ENCODE measurements around the gene MPND.

Gene MPND

DNA sequence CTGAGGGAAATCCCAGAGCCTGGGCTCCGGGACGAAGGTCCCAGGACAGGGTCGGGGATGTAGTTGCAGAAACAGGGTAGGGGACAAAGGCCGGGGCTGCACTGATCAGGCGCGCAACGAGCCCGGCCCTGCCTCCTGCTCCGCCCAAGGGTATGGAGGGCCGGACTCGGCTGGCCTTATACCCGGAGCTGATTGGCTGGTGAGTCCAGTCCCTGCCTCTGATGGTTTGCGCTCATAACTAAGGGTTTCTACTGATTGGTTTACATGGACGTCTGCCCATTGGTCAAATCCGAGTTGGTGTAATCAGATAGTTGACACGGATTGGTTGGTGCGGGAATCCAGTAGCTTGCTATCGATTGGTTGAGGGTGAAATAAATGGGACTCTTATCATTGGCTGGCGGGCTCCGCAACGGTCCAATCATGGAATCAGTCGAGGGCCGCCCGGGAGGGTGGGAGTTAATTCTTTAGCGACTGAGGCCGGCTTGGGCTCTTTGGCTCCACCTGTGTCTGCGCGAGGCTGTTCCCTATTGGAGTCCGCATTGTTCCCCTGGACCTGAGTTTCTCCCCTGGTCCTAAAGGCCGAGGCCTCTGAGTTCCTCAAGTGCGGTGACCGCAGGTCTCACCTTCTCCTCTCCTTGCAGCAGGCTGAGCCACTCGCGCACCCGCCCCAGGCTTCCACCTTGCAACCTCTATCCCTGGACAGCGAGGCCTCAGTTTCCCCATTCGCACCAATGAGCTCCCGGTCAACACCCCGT lies 570 bp upstream of the MPND start (continued):
- TF ChIP-seq RARB (CRISPR knock-in tag; IDR thresholded peaks at IDR 0.05), result peak; percentile 77; the same call in 1 of the 2 replicates
- TF ChIP-seq ZNF70 (CRISPR knock-in tag; IDR thresholded peaks at IDR 0.05), result peak; percentile 93
- TF ChIP-seq ISL1 (CRISPR knock-in tag; IDR thresholded peaks at IDR 0.05), result peak; percentile 70

DNA sequence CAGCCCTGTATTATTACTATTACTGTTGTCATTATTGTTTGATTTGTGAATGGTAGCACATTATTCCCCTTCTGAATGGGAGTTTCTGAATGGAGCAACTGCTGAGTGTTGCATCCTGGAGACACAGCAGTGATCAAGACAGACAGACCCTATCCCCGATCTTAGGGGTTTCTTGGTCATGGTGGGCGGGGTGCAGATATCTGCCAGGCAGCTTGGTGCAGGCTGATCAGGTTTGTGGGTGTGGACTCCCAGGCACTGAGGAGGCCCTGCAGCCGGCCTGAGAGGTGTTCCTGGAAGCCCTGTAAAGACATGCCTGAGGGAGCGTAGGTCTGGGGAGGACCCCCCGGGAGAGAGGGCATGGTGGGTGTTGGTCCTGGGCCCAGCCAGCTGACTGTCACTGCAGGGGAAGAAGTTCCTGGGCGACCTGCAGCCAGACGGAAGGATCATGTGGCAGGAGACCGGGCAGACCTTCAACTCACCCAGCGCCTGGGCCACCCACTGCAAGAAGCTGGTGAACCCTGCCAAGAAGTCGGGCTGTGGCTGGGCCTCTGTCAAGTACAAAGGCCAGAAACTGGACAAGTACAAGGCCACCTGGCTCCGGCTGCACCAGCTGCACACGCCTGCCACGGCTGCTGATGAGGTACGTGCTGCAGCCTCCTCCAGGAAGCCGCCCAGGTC lies 2.1 kb downstream of the MPND start:
- TF ChIP-seq BACH2 (CRISPR knock-in tag; IDR thresholded peaks at IDR 0.05; ENCODE audit: borderline replicate concordance) (no peak), ZFP30 (CRISPR knock-in tag; IDR thresholded peaks at IDR 0.05) (no peak), GLIS3 (CRISPR knock-in tag; IDR thresholded peaks at IDR 0.05) (no peak), ZC3H10 (CRISPR knock-in tag; IDR thresholded peaks at IDR 0.05) (no peak), RARB (CRISPR knock-in tag; IDR thresholded peaks at IDR 0.05) (no peak), ZNF70 (CRISPR knock-in tag; IDR thresholded peaks at IDR 0.05) (no peak), TOX (CRISPR knock-in tag; IDR thresholded peaks at IDR 0.05; ENCODE audit: borderline replicate concordance) (no peak), ISL1 (CRISPR knock-in tag; IDR thresholded peaks at IDR 0.05) (no peak), PPARA (CRISPR knock-in tag; IDR thresholded peaks at IDR 0.05; ENCODE audit: borderline replicate concordance) (no peak), SNAI2 (CRISPR knock-in tag; IDR thresholded peaks at IDR 0.05) (no peak), ESRRG (CRISPR knock-in tag; IDR thresholded peaks at IDR 0.05) (no peak), ZNF8 (CRISPR knock-in tag; IDR thresholded peaks at IDR 0.05) (no peak), TCF4 (CRISPR knock-in tag; IDR thresholded peaks at IDR 0.05; ENCODE audit: borderline replicate concordance) (no peak), ZFP3 (CRISPR knock-in tag; IDR thresholded peaks at IDR 0.05) (no peak)
- TF ChIP-seq, protein P1, sequence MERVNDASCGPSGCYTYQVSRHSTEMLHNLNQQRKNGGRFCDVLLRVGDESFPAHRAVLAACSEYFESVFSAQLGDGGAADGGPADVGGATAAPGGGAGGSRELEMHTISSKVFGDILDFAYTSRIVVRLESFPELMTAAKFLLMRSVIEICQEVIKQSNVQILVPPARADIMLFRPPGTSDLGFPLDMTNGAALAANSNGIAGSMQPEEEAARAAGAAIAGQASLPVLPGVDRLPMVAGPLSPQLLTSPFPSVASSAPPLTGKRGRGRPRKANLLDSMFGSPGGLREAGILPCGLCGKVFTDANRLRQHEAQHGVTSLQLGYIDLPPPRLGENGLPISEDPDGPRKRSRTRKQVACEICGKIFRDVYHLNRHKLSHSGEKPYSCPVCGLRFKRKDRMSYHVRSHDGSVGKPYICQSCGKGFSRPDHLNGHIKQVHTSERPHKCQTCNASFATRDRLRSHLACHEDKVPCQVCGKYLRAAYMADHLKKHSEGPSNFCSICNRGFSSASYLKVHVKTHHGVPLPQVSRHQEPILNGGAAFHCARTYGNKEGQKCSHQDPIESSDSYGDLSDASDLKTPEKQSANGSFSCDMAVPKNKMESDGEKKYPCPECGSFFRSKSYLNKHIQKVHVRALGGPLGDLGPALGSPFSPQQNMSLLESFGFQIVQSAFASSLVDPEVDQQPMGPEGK (CRISPR knock-in tag; IDR thresholded peaks at IDR 0.05; ENCODE audit: borderline replicate concordance), result no peak
- TF ChIP-seq, protein P2, sequence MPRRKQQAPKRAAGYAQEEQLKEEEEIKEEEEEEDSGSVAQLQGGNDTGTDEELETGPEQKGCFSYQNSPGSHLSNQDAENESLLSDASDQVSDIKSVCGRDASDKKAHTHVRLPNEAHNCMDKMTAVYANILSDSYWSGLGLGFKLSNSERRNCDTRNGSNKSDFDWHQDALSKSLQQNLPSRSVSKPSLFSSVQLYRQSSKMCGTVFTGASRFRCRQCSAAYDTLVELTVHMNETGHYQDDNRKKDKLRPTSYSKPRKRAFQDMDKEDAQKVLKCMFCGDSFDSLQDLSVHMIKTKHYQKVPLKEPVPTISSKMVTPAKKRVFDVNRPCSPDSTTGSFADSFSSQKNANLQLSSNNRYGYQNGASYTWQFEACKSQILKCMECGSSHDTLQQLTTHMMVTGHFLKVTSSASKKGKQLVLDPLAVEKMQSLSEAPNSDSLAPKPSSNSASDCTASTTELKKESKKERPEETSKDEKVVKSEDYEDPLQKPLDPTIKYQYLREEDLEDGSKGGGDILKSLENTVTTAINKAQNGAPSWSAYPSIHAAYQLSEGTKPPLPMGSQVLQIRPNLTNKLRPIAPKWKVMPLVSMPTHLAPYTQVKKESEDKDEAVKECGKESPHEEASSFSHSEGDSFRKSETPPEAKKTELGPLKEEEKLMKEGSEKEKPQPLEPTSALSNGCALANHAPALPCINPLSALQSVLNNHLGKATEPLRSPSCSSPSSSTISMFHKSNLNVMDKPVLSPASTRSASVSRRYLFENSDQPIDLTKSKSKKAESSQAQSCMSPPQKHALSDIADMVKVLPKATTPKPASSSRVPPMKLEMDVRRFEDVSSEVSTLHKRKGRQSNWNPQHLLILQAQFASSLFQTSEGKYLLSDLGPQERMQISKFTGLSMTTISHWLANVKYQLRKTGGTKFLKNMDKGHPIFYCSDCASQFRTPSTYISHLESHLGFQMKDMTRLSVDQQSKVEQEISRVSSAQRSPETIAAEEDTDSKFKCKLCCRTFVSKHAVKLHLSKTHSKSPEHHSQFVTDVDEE (CRISPR knock-in tag; IDR thresholded peaks at IDR 0.05), result no peak
- TF ChIP-seq, protein P3, sequence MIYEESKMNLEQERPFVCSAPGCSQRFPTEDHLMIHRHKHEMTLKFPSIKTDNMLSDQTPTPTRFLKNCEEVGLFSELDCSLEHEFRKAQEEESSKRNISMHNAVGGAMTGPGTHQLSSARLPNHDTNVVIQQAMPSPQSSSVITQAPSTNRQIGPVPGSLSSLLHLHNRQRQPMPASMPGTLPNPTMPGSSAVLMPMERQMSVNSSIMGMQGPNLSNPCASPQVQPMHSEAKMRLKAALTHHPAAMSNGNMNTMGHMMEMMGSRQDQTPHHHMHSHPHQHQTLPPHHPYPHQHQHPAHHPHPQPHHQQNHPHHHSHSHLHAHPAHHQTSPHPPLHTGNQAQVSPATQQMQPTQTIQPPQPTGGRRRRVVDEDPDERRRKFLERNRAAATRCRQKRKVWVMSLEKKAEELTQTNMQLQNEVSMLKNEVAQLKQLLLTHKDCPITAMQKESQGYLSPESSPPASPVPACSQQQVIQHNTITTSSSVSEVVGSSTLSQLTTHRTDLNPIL (CRISPR knock-in tag; IDR thresholded peaks at IDR 0.05; ENCODE audit: low read depth), result no peak
- TF ChIP-seq, protein P4, sequence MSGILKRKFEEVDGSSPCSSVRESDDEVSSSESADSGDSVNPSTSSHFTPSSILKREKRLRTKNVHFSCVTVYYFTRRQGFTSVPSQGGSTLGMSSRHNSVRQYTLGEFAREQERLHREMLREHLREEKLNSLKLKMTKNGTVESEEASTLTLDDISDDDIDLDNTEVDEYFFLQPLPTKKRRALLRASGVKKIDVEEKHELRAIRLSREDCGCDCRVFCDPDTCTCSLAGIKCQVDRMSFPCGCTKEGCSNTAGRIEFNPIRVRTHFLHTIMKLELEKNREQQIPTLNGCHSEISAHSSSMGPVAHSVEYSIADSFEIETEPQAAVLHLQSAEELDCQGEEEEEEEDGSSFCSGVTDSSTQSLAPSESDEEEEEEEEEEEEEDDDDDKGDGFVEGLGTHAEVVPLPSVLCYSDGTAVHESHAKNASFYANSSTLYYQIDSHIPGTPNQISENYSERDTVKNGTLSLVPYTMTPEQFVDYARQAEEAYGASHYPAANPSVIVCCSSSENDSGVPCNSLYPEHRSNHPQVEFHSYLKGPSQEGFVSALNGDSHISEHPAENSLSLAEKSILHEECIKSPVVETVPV (CRISPR knock-in tag; IDR thresholded peaks at IDR 0.05), result no peak

DNA sequence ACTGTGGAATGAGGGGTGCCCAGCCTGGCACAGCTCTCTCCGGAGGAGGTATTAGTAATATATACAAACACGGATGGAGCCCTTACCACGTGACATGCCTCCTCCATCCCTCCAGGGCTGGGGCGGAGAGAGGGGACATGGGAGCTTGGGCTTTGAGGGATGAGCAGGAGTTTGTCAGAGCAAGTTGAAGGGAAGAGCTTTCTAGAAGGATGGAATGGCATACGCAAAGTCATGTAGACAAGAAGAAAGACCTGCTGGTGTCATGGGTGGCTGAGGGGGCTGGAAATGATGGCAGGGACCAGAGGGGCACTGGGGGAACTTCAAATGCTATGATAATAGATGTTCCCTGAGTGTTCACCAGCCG lies 2.6 kb downstream of the MPND start:
- no peak for ATAC-seq
- TF ChIP-seq, protein P2 (CRISPR knock-in tag; IDR thresholded peaks at IDR 0.05), result no peak
- TF ChIP-seq ZFP3 (CRISPR knock-in tag; IDR thresholded peaks at IDR 0.05), result peak; percentile 99

More for the DNA sequence above, 2.1 kb downstream of the MPND start:
- ATAC-seq, result no peak
